ENCODE measurements around the gene SH3TC1.

SH3TC1 gene

DNA sequence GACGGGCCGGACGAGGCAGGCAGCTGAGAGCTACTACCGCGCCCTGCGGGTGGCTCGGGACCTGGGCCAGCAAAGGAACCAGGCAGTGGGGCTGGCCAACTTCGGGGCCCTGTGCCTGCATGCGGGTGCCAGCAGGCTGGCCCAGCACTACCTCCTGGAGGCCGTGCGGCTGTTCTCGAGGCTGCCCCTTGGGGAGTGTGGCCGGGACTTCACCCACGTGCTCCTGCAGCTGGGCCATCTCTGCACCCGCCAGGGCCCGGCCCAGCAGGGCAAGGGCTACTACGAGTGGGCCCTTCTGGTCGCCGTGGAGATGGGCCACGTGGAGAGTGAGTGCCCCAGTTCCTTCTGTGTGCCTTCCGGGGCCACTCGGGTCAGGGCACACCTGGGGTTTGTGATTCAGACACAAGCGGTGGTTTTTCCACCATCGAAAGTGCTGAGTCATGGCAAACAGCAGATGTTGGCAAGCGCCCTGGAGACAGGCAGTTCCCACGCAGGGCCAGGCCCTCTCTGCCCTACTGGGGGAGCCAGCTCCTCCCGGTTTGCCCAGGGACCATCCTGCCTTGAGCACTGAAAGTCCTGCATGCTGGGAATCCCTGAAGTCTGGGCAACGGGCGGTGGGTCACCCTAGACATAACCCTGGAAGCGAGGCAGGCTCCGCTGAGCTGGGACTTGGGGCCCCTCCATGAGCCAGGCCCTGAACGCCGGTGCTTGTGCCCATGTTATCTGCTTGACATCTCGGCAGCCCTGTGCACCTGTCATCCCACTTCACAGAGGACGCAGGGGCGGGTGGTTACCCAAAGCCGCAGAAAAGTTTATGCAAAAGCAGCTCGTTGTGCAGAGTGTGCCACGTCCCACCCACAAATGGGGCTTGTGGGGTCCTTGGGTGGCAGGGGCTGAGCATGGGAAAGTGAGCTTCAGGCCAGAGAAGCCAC is 29.5 kb downstream of the SH3TC1 start:
- in situ Hi-C loops (cut with MboI; ENCODE audit: low sequenced_read_pairs), result no loop called here

GRCh38 chr4:8229331-8229975 is 30.4 kb downstream of the SH3TC1 start:
- in situ Hi-C loops (cut with MboI; ENCODE audit: low sequenced_read_pairs), result no loop called here

GRCh38 chr4:8230033-8230432 is 30.9 kb downstream of the SH3TC1 start:
- in situ Hi-C loops (cut with MboI; ENCODE audit: low sequenced_read_pairs), result no loop called here

DNA sequence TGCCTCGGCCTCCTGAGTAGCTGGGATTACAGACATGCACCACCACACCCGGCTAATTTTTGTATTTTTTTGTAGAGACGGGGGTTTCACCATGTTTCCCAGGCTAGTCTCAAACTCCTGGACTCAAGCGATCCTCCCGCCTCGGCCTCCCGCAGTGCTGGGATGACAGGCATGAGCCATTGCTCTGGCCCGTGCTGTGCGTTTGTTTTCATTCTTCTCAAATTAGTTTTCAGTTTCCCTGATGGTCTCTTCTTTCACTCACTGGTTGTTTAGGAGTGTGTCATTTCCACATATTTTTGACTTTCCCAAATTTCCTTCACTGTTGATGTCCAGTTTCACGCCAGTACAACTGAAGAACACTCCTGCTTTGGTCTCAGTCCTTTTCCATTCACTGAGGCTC is 31.8 kb downstream of the SH3TC1 start:
- in situ Hi-C loops (cut with MboI; ENCODE audit: low sequenced_read_pairs), result no loop called here

- in situ Hi-C loops (cut with MboI; ENCODE audit: low sequenced_read_pairs), result no loop called here
Observed at GRCh38 chr4:8231551-8232049, 32.5 kb downstream of the SH3TC1 start.

GRCh38 chr4:8232748-8233147 is 33.7 kb downstream of the SH3TC1 start:
- in situ Hi-C loops (cut with MboI; ENCODE audit: low sequenced_read_pairs), result no loop called here

- in situ Hi-C loops (cut with MboI; ENCODE audit: low sequenced_read_pairs), result no loop called here
Observed at GRCh38 chr4:8233672-8234484, 34.8 kb downstream of the SH3TC1 start.

DNA sequence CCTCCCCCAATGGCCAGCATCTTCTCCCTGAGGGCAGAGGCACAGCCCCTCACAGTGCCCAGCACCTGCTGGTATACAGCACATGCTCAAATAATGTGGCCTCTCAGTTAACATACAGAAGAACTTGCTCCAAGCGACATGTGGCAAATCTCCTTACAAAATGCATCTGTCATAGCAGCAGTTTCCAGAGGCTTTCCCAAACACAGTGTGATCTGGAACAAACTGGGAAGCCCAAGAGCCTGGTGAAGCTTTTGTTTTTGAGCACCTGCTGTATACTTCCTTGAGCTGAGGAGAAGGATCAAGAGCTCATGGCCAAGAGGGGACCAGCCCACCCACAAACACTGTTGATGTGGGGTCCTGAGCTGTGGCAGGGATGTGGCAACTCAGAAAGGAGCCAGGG is 35.6 kb downstream of the SH3TC1 start:
- in situ Hi-C loops (cut with MboI; ENCODE audit: low sequenced_read_pairs), result no loop called here

GRCh38 chr4:8235224-8235623 is 36.1 kb downstream of the SH3TC1 start:
- in situ Hi-C loops (cut with MboI; ENCODE audit: low sequenced_read_pairs), result no loop called here

- in situ Hi-C loops (cut with MboI; ENCODE audit: low sequenced_read_pairs), result no loop called here
Observed at GRCh38 chr4:8235686-8236085, 36.6 kb downstream of the SH3TC1 start.

GRCh38 chr4:8236106-8236919 is 37.2 kb downstream of the SH3TC1 start:
- in situ Hi-C loops (cut with MboI; ENCODE audit: low sequenced_read_pairs), result no loop called here

GRCh38 chr4:8236920-8237195 is 37.8 kb downstream of the SH3TC1 start:
- in situ Hi-C loops (cut with MboI; ENCODE audit: low sequenced_read_pairs), result no loop called here

DNA sequence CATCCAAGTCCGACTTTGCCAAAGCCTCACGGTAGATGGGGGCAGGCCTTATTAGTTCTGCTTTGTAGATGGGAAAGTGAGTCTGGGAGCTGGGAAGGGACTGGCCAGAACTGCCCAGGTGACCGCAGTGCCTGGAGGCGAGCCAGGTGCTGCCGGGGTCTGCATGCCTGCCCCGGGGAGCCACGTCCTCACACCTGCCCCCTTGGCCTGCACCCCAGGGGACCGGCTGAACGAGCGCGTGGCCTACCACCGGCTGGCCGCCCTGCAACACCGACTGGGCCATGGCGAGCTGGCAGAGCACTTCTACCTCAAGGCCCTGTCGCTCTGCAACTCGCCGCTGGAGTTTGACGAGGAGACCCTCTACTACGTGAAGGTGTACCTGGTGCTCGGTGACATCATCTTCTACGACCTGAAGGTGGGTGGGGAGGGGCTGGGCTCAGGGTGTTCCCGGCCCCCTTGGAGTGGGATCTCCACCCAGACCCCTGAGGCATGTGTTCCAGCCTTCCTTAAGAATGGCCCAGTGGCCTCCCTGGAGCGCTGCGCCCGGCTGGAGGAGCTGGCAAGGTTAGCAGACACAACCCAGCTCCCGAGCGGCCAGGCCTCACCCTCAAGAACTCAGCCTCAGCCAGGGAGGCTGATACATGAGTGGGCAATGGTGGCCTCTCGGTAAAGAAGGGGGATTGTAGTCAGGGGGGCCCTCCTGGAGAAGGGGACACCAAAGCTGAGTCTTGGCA is 38.3 kb downstream of the SH3TC1 start:
- in situ Hi-C loops (cut with MboI; ENCODE audit: low sequenced_read_pairs), result no loop called here

DNA sequence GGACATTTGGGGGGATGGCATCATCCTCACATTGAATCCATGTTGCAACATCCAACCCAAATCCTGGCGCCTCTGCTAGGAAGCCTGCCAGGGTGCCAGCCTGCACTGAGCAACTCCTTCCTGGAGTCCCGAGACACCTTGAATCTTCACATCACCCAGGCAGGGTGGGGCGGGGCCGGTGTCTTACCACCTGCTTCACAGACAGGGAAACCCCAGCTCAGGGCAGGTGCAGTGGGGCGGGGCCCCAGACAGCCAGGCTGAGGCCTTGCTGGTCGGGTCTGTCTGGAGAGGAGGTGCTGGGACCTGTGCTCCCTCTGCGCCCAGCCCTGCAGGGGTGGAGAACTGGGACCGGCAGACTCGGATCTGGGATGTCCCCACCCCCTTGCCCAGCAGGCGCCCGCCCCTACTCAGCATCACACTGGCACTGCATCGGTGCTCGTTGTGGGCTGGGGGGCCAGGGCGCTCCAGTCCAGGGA is 39.0 kb downstream of the SH3TC1 start:
- in situ Hi-C loops (cut with MboI; ENCODE audit: low sequenced_read_pairs), result no loop called here

- in situ Hi-C loops (cut with MboI; ENCODE audit: low sequenced_read_pairs), result no loop called here
Observed at GRCh38 chr4:8238515-8239053, 39.5 kb downstream of the SH3TC1 start.

DNA sequence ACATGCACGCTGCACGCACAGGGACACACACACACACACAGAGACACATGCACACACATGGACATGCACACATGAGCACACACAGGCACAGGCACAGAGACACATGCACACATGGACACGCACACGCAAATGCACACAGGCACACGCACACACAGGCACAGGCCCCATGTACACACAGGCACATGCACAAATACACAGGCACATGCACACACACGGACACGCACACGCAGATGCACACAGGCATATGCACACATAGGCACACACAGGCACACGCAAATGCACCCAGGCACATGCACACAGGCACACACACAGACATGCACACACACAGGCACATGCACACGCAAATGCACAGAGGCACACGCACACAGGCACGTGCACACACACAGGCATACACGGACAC is 40.1 kb downstream of the SH3TC1 start:
- in situ Hi-C loops (cut with MboI; ENCODE audit: low sequenced_read_pairs), result no loop called here

DNA sequence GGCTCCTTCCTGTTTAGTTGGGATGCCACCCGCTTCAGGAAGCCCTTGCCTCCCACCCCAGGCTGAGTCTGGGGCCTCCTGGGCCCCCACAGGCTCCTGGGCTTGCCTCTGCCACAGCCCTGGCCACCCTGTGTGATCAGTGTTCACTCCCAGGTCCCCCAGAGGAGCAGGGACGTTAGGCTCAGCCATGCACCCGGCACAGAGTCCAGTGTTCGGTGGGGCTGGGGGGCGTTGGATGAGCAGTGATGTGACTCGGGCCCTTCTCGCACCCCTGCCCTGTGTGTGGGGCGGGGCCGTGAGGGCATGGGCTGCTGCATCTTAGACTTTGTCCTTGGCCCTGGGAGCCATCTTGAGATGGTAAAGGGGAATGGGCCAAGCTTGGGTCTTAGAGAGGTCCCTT is 40.6 kb downstream of the SH3TC1 start:
- in situ Hi-C loops (cut with MboI; ENCODE audit: low sequenced_read_pairs), result loop anchor here (10.0 kb wide), 1 partner anchor 165 kb away; no protein-coding TSS in a partner anchor

DNA sequence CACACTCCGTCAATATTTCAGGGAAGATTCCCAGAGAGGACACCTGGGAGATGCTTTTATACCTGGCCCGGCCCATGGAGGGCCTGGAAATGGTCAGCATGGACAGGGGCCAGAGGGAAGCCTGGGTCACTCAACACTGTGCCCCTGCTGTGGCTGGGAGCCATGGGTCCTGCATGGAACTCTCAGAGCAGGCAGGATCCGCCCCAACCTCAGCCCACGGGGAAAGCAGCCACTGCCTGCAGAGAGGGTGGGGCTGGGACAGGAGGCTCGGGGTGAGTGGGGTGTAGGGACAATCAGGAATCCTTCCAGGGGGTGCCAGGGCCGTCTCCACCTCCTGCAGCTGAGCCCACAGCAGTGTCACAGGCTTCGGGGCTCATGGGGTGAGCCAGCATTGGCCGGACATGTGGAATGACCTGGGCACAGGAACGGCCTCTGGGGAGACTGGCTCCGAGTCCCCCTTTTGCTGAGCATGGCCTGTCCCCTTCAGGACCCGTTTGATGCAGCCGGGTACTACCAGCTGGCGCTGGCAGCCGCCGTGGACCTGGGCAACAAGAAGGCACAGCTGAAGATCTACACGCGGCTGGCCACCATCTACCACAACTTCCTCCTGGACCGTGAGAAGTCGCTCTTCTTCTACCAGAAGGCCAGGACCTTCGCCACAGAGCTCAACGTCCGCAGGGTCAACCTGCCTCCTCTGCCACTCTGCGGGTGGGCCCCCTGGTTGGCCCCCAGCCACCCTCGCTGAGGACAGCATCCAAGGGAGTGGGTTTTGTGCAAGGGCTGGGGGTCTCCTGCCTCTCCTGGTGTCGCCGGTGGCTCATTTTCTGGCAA is 41.3 kb downstream of the SH3TC1 start:
- in situ Hi-C loops (cut with MboI; ENCODE audit: low sequenced_read_pairs), result loop anchor here (10.0 kb wide), 1 partner anchor 164 kb away; no protein-coding TSS in a partner anchor
